ENCODE measurements around the gene CEMP1.
A peak's percentile ranks its signal among the peaks of the same experiment; 100 is the strongest.

GRCh38 chr16:2513405-2514332, 17.5 kb downstream of the CEMP1 start, which contains the start of gene ATP6V0C:
- TF ChIP-seq, protein P1, sequence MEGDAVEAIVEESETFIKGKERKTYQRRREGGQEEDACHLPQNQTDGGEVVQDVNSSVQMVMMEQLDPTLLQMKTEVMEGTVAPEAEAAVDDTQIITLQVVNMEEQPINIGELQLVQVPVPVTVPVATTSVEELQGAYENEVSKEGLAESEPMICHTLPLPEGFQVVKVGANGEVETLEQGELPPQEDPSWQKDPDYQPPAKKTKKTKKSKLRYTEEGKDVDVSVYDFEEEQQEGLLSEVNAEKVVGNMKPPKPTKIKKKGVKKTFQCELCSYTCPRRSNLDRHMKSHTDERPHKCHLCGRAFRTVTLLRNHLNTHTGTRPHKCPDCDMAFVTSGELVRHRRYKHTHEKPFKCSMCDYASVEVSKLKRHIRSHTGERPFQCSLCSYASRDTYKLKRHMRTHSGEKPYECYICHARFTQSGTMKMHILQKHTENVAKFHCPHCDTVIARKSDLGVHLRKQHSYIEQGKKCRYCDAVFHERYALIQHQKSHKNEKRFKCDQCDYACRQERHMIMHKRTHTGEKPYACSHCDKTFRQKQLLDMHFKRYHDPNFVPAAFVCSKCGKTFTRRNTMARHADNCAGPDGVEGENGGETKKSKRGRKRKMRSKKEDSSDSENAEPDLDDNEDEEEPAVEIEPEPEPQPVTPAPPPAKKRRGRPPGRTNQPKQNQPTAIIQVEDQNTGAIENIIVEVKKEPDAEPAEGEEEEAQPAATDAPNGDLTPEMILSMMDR (IDR thresholded peaks at IDR 0.05): no peak
- TF ChIP-seq POLR2AphosphoS5 (IDR thresholded peaks at IDR 0.05; ENCODE audit: low read depth, low read length): peak; percentile 90

Measured in Panc1 (cell line).